HCT116 (cell line): ENCODE data around the gene MBTPS2. TPM values are rescaled to one million over a fixed set of nuclear protein-coding genes. Genes with fewer than 3 reads are reported as not detected.

Experiments used
- ATAC-seq: fragments of 200-7000 bp; cut with Tn5 transposase; 2 replicates; pipeline ENCODE4 v1.9.1; 2020; ENCODE audit warnings: mild to moderate bottlenecking, moderate library complexity
- BruUV-seq: library from RNA; stranded (reverse); fragments of 400-500 nt; replicated peaks from 2 replicates; lab custom pipeline; 2021; lab: Mats Ljungman, UMichigan
- CTCF ChIA-PET: fragments of 300-600 bp; sonication (Branson Sonifier 250); formaldehyde crosslinking; loops from one replicate; lab custom pipeline; 2021; ENCODE audit warnings: antibody characterized with exemption; lab: Charles Lee
- POLR2A ChIA-PET: fragments of 300-600, 350-600 bp; sonication (Branson Sonifier 250); formaldehyde crosslinking; loops from one replicate; lab custom pipeline; 2021; ENCODE audit warnings: antibody characterized with exemption; lab: Charles Lee
- RAD21 ChIA-PET, 2 experiments: fragments of 300-600 bp; sonication (Branson Sonifier 250); formaldehyde crosslinking; loops; one replicate each; lab custom pipeline; 2023; ENCODE audit warnings: low total read pairs in 2 of 2; ENCODE audit not compliant: uncharacterized antibody in 2 of 2, unreplicated experiment in 2 of 2, low non-redundant PET in 1 of 2; lab: Charles Lee
- DNase-seq: peaks from one replicate; pipeline ENCODE4 v3.0.0-alpha.2; 2010; ENCODE audit warnings: low read depth, low spot score
- H2AFZ ChIP-seq: fragments of 200-600 bp; shearing (Covaris generic), sonication (generic); 2 replicates; pipeline ENCODE4 v1.6.1; 2017; ENCODE audit warnings: low read depth, mixed run types, mixed read lengths, antibody characterized with exemption, low read length; ENCODE audit not compliant: poor library complexity, severe bottlenecking
- H3K27ac ChIP-seq: 2 replicates; pipeline ENCODE4 v1.5.1; 2012; ENCODE audit warnings: low read depth, low read length
- H3K27me3 ChIP-seq: fragments of 200-600 bp; sonication (generic); 2 replicates; pipeline ENCODE4 v1.6.1; 2016; ENCODE audit warnings: mixed run types, low read length, mixed read lengths; ENCODE audit not compliant: insufficient read depth
- H3K36me3 ChIP-seq, 2 experiments: fragments of 200-500 bp in 1 of 2; fragments of 200-600 bp in 1 of 2; sonication (Bioruptor generic) in 1 of 2; sonication (generic) in 1 of 2; 2 replicates each; pipeline versions ENCODE4 v1.5.1 to v1.6.1; 2014 to 2016; ENCODE audit warnings: low read length in 2 of 2, inconsistent platforms in 1 of 2, mixed read lengths in 1 of 2, mixed run types in 1 of 2; ENCODE audit not compliant: insufficient read depth in 2 of 2, control insufficient read depth in 1 of 2
- H3K4me1 ChIP-seq, 2 experiments: fragments of 200-600 bp in 1 of 2; sonication (generic) in 1 of 2; 2 replicates each; pipeline versions ENCODE4 v1.5.1 to v1.6.1; 2012 to 2017; ENCODE audit warnings: low read length in 2 of 2, inconsistent platforms in 1 of 2, mild to moderate bottlenecking in 1 of 2, mixed read lengths in 1 of 2, mixed run types in 1 of 2, moderate library complexity in 1 of 2; ENCODE audit not compliant: insufficient read depth in 2 of 2, control insufficient read depth in 1 of 2
- H3K4me2 ChIP-seq: fragments of 200-600 bp; sonication (generic); 2 replicates; pipeline ENCODE4 v1.6.1; 2017; ENCODE audit warnings: mixed run types, low read length, mixed read lengths
- H3K4me3 ChIP-seq, 2 experiments: fragments of 200-600 bp in 1 of 2; sonication (generic) in 1 of 2; replicated peaks in 1 of 2; 2 replicates each; pipeline ENCODE4 v1.5.1; 2011 to 2016; ENCODE audit warnings: low read length in 2 of 2, control low read depth in 1 of 2, low read depth in 1 of 2, mild to moderate bottlenecking in 1 of 2, mixed read lengths in 1 of 2, mixed run types in 1 of 2
- H3K79me2 ChIP-seq: fragments of 200-600 bp; sonication (generic); 2 replicates; pipeline ENCODE4 v1.6.1; 2017; ENCODE audit warnings: mild to moderate bottlenecking, mixed run types, low read length, moderate library complexity, mixed read lengths; ENCODE audit not compliant: insufficient read depth
- H3K9ac ChIP-seq: fragments of 200-600 bp; sonication (generic); 2 replicates; pipeline ENCODE4 v1.6.1; 2016; ENCODE audit warnings: low read length, mixed read lengths
- H3K9me2 ChIP-seq: fragments of 200-600 bp; sonication (generic), shearing (Covaris generic); 2 replicates; pipeline ENCODE4 v1.6.1; 2017; ENCODE audit warnings: mixed run types, mild to moderate bottlenecking, moderate library complexity; ENCODE audit not compliant: insufficient read depth
- H3K9me3 ChIP-seq, 2 experiments: fragments of 200-500 bp in 1 of 2; fragments of 200-600 bp in 1 of 2; sonication (Bioruptor generic) in 1 of 2; sonication (generic) in 1 of 2; 2 replicates each; pipeline ENCODE4 v1.6.1; 2014 to 2017; ENCODE audit warnings: low read length in 2 of 2, mixed read lengths in 2 of 2, inconsistent platforms in 1 of 2, low read depth in 1 of 2, mild to moderate bottlenecking in 1 of 2, mixed run types in 1 of 2, moderate library complexity in 1 of 2; ENCODE audit not compliant: control insufficient read depth in 1 of 2, insufficient read depth in 1 of 2
- H4K20me1 ChIP-seq: fragments of 200-600 bp; sonication (generic), shearing (Covaris generic); 2 replicates; pipeline ENCODE4 v1.6.1; 2017; ENCODE audit warnings: mixed run types, mild to moderate bottlenecking, moderate library complexity; ENCODE audit not compliant: insufficient read depth
- CBX3 ChIP-seq: IDR thresholded peaks from 2 replicates; pipeline ENCODE4 v1.6.1; 2012; ENCODE audit warnings: low read depth
- CEBPB ChIP-seq: IDR thresholded peaks from 2 replicates; pipeline ENCODE4 v1.6.1; 2012; ENCODE audit warnings: low read depth
- EGR1 ChIP-seq: IDR thresholded peaks from 2 replicates; pipeline ENCODE4 v1.6.1; 2012; ENCODE audit warnings: low read depth
- ELF1 ChIP-seq: IDR thresholded peaks from 2 replicates; pipeline ENCODE4 v1.6.1; 2012; ENCODE audit warnings: low read depth, borderline replicate concordance
- EZH2phosphoT487 ChIP-seq: fragments of 200-600 bp; IDR thresholded peaks from 2 replicates; pipeline ENCODE4 v1.6.1; 2018; ENCODE audit warnings: antibody characterized with exemption, borderline replicate concordance
- FOSL1 ChIP-seq: IDR thresholded peaks from 2 replicates; pipeline ENCODE4 v1.6.1; 2012; ENCODE audit warnings: low read depth
- JUND ChIP-seq: IDR thresholded peaks from 2 replicates; pipeline ENCODE4 v1.6.1; 2012
- POLR2A ChIP-seq: IDR thresholded peaks from 2 replicates; pipeline ENCODE4 v1.7.0; 2011; ENCODE audit warnings: borderline replicate concordance; ENCODE audit not compliant: insufficient read depth, insufficient read length; ENCODE audit errors: extremely low read depth
- POLR2AphosphoS5 ChIP-seq: IDR thresholded peaks from 2 replicates; pipeline ENCODE4 v1.6.1; 2011; ENCODE audit warnings: mild to moderate bottlenecking, low read depth, low read length, moderate library complexity
- RAD21 ChIP-seq: IDR thresholded peaks from 2 replicates; pipeline ENCODE4 v1.6.1; 2012; ENCODE audit warnings: low read depth, mild to moderate bottlenecking
- SIN3A ChIP-seq: IDR thresholded peaks from 2 replicates; pipeline ENCODE4 v1.6.1; 2012; ENCODE audit warnings: low read depth
- SP1 ChIP-seq: IDR thresholded peaks from 2 replicates; pipeline ENCODE4 v1.6.1; 2012; ENCODE audit warnings: low read depth
- SRF ChIP-seq: IDR thresholded peaks from 2 replicates; pipeline ENCODE4 v1.6.1; 2012; ENCODE audit warnings: low read depth
- TCF7L2 ChIP-seq: IDR thresholded peaks from 2 replicates; pipeline ENCODE4 v1.7.0; 2011; ENCODE audit warnings: borderline replicate concordance, inconsistent platforms; ENCODE audit not compliant: insufficient read depth, insufficient read length; ENCODE audit errors: extremely low read depth
- YY1 ChIP-seq: IDR thresholded peaks from 2 replicates; pipeline ENCODE4 v1.6.1; 2011; ENCODE audit warnings: low read length, low read depth, moderate library complexity, mild to moderate bottlenecking; ENCODE audit not compliant: insufficient replicate concordance; ENCODE audit errors: extremely low read depth
- ZFX ChIP-seq: fragments of 450-650 bp; IDR thresholded peaks from 2 replicates; pipeline ENCODE4 v1.6.1; 2017
- intact Hi-C: fragments of 100-400 bp; cut with micrococcal nuclease; formaldehyde crosslinking; loops from 2 replicates; pipeline ENCODE4 v1.10.0; 2022
- total RNA-seq: library from RNA; stranded (reverse); gene quantifications from one replicate; pipeline ENCODE4 v1.2.1, GENCODE V29; 2021; ENCODE audit not compliant: unreplicated experiment
- TF ChIP-seq, protein P1 (sequence below): IDR thresholded peaks from 2 replicates; pipeline ENCODE4 v1.6.1; 2012
- TF ChIP-seq, protein P2 (sequence below): IDR thresholded peaks from 2 replicates; pipeline ENCODE4 v1.6.1; 2012; ENCODE audit warnings: low read depth

MBTPS2 gene
- total RNA-seq, 1 experiment from 2014 or later, result 16.9 TPM

DNA sequence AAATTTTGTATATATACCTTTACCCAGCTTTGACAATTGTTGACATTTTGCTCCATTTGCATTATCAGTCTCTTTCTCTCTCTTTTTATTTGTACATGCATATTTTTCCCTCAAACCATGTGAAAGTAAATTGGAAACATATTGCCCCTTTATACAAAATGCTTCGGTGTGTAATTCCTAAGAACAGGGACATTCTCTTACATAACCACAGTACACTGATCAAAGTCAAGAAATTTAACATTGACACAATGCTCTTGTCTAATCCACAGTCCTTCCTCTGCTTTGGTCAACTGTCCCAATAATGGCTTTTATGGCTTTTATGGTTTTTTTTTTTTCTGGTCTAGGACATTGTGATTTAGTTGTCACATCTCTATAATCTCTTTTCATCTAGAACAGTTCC lies 91.6 kb downstream of the MBTPS2 start:
- no peaks in the 10 kb centered on the region for H3K27me3 ChIP-seq
- no peak overlapping the region for H3K9ac ChIP-seq
- CTCF ChIA-PET, result no interaction called here
- ATAC-seq (no peak), DNase-seq (no peak)
- peaks cover 15 to 58% of the 10 kb centered on the region in 2 experiments for H3K4me1 ChIP-seq
- H3K9me2 ChIP-seq, result no peaks in the 10 kb centered on the region
- H3K4me2 ChIP-seq, result no peak overlapping the region
- H3K9me3 ChIP-seq, result no peaks in the 10 kb centered on the region
- TF ChIP-seq SP1 (no peak), EZH2phosphoT487 (no peak), JUND (no peak), RAD21 (no peak), CBX3 (no peak), EGR1 (no peak), SIN3A (no peak), ELF1 (no peak), SRF (no peak), POLR2A (no peak), ZFX (no peak), YY1 (no peak)
- TF ChIP-seq, protein P1, sequence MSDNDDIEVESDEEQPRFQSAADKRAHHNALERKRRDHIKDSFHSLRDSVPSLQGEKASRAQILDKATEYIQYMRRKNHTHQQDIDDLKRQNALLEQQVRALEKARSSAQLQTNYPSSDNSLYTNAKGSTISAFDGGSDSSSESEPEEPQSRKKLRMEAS, result no peak
- no peaks in the 10 kb centered on the region for H4K20me1 ChIP-seq
- H2AFZ ChIP-seq, result no peak overlapping the region
- H3K79me2 ChIP-seq, result no peaks in the 10 kb centered on the region
- intact Hi-C loops, result no loop called here
- POLR2A ChIA-PET, result no interaction called here
- no TSS peak for BruUV-seq
- H3K4me3 ChIP-seq, result no peak overlapping the region
- H3K27ac ChIP-seq, result no peak overlapping the region
- H3K36me3 ChIP-seq, result no peaks in the 10 kb centered on the region
- RAD21 ChIA-PET, result no interaction called here

DNA sequence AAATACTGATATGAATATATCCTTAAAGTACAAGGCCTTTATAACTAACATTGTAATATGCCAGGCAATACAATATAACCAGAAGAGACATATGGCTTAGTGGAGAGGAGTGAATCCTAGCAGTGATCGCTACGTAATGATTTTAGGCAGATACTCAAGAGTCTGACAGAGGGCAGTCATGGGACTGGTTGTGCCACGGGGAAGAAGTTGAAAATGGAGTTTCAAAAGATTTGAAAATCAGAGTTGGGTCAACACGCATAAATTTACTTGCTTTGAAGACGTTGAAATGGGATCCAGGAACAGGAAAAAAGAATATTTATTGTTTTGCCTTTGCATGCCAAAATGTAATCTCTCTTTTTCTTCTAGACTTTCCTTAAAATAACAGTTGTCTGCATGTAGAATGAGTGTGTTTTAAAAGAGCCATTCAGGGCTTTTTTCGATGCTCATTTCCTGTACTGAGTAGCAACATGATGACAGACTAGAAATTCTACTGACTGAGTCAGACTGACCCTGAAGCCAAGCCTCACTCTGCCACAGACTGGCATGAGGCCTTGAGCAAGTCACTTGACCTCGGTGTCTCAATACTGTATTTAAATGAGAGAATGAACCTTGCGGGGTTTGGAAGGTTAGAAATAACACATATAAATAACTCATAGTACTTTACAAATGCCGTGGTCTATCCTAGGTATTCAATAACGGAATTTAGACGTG lies 93.0 kb downstream of the MBTPS2 start:
- Histone ChIP-seq H3K9me2 (no peaks in the 10 kb centered on the region), H3K36me3 (no peaks in the 10 kb centered on the region), H3K9me3 (no peaks in the 10 kb centered on the region), H3K27ac (peak overlapping the region; percentile 3; the same call in 1 of the 2 replicates), H3K4me3 (no peak overlapping the region), H2AFZ (peak overlapping the region; percentile 63), H3K79me2 (no peaks in the 10 kb centered on the region), H3K27me3 (no peaks in the 10 kb centered on the region), H3K9ac (peak overlapping the region; percentile 33), H4K20me1 (no peaks in the 10 kb centered on the region), H3K4me2 (peak overlapping the region; percentile 36), H3K4me1 (peaks cover 7 to 46% of the 10 kb centered on the region in 2 experiments)
- ATAC-seq (peak; percentile 78), DNase-seq (no peak)
- POLR2A ChIA-PET, result no interaction called here
- RAD21 ChIA-PET, result no interaction called here
- CTCF ChIA-PET, result no interaction called here
- intact Hi-C loops, result no loop called here
- no TSS peak for BruUV-seq
- peak; percentile 67 for TF ChIP-seq CEBPB
- TF ChIP-seq YY1, result no peak
- TF ChIP-seq TCF7L2, result no peak
- TF ChIP-seq, protein P2, sequence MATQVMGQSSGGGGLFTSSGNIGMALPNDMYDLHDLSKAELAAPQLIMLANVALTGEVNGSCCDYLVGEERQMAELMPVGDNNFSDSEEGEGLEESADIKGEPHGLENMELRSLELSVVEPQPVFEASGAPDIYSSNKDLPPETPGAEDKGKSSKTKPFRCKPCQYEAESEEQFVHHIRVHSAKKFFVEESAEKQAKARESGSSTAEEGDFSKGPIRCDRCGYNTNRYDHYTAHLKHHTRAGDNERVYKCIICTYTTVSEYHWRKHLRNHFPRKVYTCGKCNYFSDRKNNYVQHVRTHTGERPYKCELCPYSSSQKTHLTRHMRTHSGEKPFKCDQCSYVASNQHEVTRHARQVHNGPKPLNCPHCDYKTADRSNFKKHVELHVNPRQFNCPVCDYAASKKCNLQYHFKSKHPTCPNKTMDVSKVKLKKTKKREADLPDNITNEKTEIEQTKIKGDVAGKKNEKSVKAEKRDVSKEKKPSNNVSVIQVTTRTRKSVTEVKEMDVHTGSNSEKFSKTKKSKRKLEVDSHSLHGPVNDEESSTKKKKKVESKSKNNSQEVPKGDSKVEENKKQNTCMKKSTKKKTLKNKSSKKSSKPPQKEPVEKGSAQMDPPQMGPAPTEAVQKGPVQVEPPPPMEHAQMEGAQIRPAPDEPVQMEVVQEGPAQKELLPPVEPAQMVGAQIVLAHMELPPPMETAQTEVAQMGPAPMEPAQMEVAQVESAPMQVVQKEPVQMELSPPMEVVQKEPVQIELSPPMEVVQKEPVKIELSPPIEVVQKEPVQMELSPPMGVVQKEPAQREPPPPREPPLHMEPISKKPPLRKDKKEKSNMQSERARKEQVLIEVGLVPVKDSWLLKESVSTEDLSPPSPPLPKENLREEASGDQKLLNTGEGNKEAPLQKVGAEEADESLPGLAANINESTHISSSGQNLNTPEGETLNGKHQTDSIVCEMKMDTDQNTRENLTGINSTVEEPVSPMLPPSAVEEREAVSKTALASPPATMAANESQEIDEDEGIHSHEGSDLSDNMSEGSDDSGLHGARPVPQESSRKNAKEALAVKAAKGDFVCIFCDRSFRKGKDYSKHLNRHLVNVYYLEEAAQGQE, result no peak
- TF ChIP-seq JUND, result peak; percentile 30; the same call in 1 of the 2 replicates
- no peak for TF ChIP-seq FOSL1
- TF ChIP-seq RAD21, result no peak
- TF ChIP-seq POLR2A, result no peak
- no peak for TF ChIP-seq POLR2AphosphoS5
- TF ChIP-seq, protein P1, result peak; percentile 49
